ENCODE results near the gene CAP1. TPM values are rescaled to one million over a fixed set of nuclear protein-coding genes. Genes with fewer than 3 reads are reported as not detected.

CAP1 gene
- total and polyA plus RNA-seq, 9 of the 15 experiments (the other 6 are each of a cell fraction or from before 2014, with no cell fraction given): 230 to 658 (median 281) TPM

GRCh38 chr1:40039757-40040510 lies 595 bp upstream of the CAP1 start (continued):
- TF ChIP-seq ZBTB26 (CRISPR knock-in tag; IDR thresholded peaks at IDR 0.05) (no peak), GTF2F1 (IDR thresholded peaks at IDR 0.05; ENCODE audit: low read depth, low read length) (no peak; the same call in 1 of the 2 replicates), MCM5 (IDR thresholded peaks at IDR 0.05; ENCODE audit: low read depth) (no peak), CHD2 (IDR thresholded peaks at IDR 0.05; ENCODE audit: low read depth, low read length) (no peak; the same call in 1 of the 2 replicates), KDM2B (CRISPR knock-in tag; IDR thresholded peaks at IDR 0.05) (no peak), ERF (CRISPR knock-in tag; IDR thresholded peaks at IDR 0.05) (peak; percentile 90), ZBTB2 (IDR thresholded peaks at IDR 0.05) (peak; percentile 69; the same call in 1 of the 2 replicates), ZNF398 (CRISPR knock-in tag; IDR thresholded peaks at IDR 0.05) (no peak), ZNF583 (CRISPR knock-in tag; IDR thresholded peaks at IDR 0.05) (peak; percentile 76), NFIX (CRISPR knock-in tag; IDR thresholded peaks at IDR 0.05; ENCODE audit: low read depth) (no peak), HEY1 (CRISPR knock-in tag; IDR thresholded peaks at IDR 0.05; ENCODE audit: borderline replicate concordance) (no peak), ZNF445 (CRISPR knock-in tag; IDR thresholded peaks at IDR 0.05; ENCODE audit: low read depth) (no peak), ETS2 (tag; IDR thresholded peaks at IDR 0.05; ENCODE audit: borderline replicate concordance, poor library complexity, severe bottlenecking) (no peak), ATF6 (CRISPR knock-in tag; IDR thresholded peaks at IDR 0.05) (no peak; the same call in 1 of the 2 replicates), RBBP5 (IDR thresholded peaks at IDR 0.05; ENCODE audit: borderline replicate concordance, insufficient read depth, low read length, poor library complexity, severe bottlenecking) (peak; percentile 4), TAF15 (IDR thresholded peaks at IDR 0.05; ENCODE audit: low read depth, low read length) (no peak), THAP12 (CRISPR knock-in tag; IDR thresholded peaks at IDR 0.05) (peak; percentile 29; the same call in 1 of the 2 replicates)
